ENCODE results near the gene DEFB114. TPM values are rescaled to one million over a fixed set of nuclear protein-coding genes. Genes with fewer than 3 reads are reported as not detected.
A peak's percentile ranks its signal among the peaks of the same experiment; 100 is the strongest.

The DEFB114 gene
- polyA plus RNA-seq, 2 of the 4 experiments (the other 2 are of a cell fraction), result not detected

DNA sequence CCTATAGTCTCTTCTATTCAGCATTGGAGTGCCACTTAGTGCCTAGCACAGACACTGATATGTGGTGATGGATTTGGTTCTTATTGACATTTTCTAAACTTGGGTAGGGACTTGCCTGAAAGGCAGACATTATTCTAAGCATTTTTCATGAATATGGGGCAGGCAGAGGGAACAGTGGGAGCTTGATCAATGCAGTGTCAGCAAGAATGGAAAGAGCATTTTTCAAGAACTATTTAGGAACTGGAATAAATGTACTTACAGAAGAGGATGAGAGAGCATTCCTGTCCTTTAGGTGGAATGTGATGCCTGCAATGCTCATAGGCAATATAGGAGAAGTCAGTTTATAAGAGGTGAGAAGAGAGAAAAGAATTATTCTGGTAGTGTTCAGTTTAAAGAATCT lies 26.2 kb downstream of the DEFB114 start:
- Histone ChIP-seq H3K4me3 (no peak overlapping the region), H3K4me2 (no peak overlapping the region), H3K27ac (no peak overlapping the region), H3K9me3 (no peaks in the 10 kb centered on the region), H3K4me1 (no peaks in the 10 kb centered on the region)
- ChIA-PET POLR2A (no interaction called here), CTCF (no interaction called here)
- no peak for DNase-seq (ENCODE audit: low read depth in 1 of 2, low spot score in 1 of 2)
- no peak for ATAC-seq
- no peak for FAIRE-seq
- no peak for TF ChIP-seq CBX8 (IDR thresholded peaks at IDR 0.05)
- no peak for TF ChIP-seq CBX2 (IDR thresholded peaks at IDR 0.05; ENCODE audit: borderline replicate concordance, low read depth)
- TF ChIP-seq ZFP36 (IDR thresholded peaks at IDR 0.05; ENCODE audit: borderline replicate concordance, partially characterized antibody), result no peak
- TF ChIP-seq, protein P1, sequence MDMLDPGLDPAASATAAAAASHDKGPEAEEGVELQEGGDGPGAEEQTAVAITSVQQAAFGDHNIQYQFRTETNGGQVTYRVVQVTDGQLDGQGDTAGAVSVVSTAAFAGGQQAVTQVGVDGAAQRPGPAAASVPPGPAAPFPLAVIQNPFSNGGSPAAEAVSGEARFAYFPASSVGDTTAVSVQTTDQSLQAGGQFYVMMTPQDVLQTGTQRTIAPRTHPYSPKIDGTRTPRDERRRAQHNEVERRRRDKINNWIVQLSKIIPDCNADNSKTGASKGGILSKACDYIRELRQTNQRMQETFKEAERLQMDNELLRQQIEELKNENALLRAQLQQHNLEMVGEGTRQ (IDR thresholded peaks at IDR 0.05), result no peak
- TF ChIP-seq MYC (IDR thresholded peaks at IDR 0.05; ENCODE audit: borderline replicate concordance, low read length), result no peak
- no peak for TF ChIP-seq FOSL2 (IDR thresholded peaks at IDR 0.05)
- TF ChIP-seq FOSL2 (CRISPR knock-in tag; IDR thresholded peaks at IDR 0.05), result no peak
- TF ChIP-seq, protein P2, sequence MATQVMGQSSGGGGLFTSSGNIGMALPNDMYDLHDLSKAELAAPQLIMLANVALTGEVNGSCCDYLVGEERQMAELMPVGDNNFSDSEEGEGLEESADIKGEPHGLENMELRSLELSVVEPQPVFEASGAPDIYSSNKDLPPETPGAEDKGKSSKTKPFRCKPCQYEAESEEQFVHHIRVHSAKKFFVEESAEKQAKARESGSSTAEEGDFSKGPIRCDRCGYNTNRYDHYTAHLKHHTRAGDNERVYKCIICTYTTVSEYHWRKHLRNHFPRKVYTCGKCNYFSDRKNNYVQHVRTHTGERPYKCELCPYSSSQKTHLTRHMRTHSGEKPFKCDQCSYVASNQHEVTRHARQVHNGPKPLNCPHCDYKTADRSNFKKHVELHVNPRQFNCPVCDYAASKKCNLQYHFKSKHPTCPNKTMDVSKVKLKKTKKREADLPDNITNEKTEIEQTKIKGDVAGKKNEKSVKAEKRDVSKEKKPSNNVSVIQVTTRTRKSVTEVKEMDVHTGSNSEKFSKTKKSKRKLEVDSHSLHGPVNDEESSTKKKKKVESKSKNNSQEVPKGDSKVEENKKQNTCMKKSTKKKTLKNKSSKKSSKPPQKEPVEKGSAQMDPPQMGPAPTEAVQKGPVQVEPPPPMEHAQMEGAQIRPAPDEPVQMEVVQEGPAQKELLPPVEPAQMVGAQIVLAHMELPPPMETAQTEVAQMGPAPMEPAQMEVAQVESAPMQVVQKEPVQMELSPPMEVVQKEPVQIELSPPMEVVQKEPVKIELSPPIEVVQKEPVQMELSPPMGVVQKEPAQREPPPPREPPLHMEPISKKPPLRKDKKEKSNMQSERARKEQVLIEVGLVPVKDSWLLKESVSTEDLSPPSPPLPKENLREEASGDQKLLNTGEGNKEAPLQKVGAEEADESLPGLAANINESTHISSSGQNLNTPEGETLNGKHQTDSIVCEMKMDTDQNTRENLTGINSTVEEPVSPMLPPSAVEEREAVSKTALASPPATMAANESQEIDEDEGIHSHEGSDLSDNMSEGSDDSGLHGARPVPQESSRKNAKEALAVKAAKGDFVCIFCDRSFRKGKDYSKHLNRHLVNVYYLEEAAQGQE (IDR thresholded peaks at IDR 0.05), result no peak
- TF ChIP-seq, protein P3, sequence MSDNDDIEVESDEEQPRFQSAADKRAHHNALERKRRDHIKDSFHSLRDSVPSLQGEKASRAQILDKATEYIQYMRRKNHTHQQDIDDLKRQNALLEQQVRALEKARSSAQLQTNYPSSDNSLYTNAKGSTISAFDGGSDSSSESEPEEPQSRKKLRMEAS (IDR thresholded peaks at IDR 0.05), result no peak
- TF ChIP-seq MAZ (IDR thresholded peaks at IDR 0.05; ENCODE audit: borderline replicate concordance, low read depth, low read length), result no peak
- TF ChIP-seq EHMT2 (IDR thresholded peaks at IDR 0.05; ENCODE audit: low read depth), result no peak

DNA sequence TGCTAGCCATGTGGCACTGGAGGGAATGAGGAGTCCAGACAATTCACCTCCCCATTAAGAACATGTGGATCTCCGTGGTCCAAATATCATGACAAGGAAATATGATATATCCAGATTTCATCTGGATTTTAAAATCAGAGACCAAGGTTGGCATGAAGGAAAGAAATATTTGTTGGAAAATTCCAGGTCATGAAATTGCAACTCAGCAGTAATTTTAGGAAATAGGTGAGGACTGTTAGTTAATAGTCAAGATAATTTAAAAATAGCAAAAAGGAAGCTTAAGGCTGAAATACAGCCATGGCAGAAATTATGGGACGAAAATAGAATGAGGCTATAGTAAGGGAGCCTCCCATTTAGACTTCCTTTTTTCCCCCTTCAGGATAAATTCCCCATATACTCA lies 26.9 kb downstream of the DEFB114 start:
- ATAC-seq (no peak), FAIRE-seq (no peak), DNase-seq (ENCODE audit: low read depth in 1 of 2, low spot score in 1 of 2) (no peak)
- H3K4me1 ChIP-seq, result no peaks in the 10 kb centered on the region
- no peak overlapping the region for H3K4me2 ChIP-seq
- WGBS (ENCODE audit: missing lambda C conversion rate), result 3% methylated on average over 2 of the region's 2 CpGs
- TF ChIP-seq, protein P4, sequence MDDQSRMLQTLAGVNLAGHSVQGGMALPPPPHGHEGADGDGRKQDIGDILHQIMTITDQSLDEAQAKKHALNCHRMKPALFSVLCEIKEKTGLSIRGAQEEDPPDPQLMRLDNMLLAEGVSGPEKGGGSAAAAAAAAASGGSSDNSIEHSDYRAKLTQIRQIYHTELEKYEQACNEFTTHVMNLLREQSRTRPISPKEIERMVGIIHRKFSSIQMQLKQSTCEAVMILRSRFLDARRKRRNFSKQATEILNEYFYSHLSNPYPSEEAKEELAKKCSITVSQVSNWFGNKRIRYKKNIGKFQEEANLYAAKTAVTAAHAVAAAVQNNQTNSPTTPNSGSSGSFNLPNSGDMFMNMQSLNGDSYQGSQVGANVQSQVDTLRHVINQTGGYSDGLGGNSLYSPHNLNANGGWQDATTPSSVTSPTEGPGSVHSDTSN (IDR thresholded peaks at IDR 0.05), result no peak
- no peak for TF ChIP-seq KDM5A (IDR thresholded peaks at IDR 0.05)
- TF ChIP-seq CEBPB (IDR thresholded peaks at IDR 0.05), result no peak
- TF ChIP-seq, protein P3 (IDR thresholded peaks at IDR 0.05), result no peak
- TF ChIP-seq MAFK (IDR thresholded peaks at IDR 0.05; ENCODE audit: partially characterized antibody), result peak; percentile 54
- no peak for TF ChIP-seq RNF2 (IDR thresholded peaks at IDR 0.05; ENCODE audit: borderline replicate concordance, low read depth)
- no peak overlapping the region for H3K4me3 ChIP-seq
- CTCF ChIA-PET, result interaction anchor here (0.6 kb wide), 1 partner anchor 12 kb away, joined by 3 read pairs; no protein-coding TSS in a partner anchor
- H3K27ac ChIP-seq, result no peak overlapping the region
- POLR2A ChIA-PET, result no interaction called here
- H3K9me3 ChIP-seq, result no peaks in the 10 kb centered on the region

DNA sequence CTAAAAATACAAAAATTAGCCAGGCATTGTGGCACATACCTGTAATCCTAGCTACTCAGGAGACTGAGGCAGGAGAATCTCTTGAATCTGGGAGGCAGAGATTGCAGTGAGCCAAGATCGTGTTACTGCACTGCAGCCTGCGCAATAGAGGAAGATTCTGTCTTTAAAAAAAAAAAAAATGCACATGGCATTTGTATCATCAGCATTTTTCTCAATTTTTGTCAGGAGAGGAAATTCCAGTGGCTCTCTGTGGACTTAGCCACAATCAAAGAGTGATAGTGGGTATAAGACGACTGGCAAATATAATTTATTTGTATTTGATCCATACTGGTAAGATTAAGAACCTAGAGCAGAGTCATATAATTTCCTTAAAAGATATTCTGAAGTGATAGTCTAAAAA lies 28.6 kb downstream of the DEFB114 start:
- 4% methylated on average over 3 of the region's 3 CpGs for WGBS (ENCODE audit: missing lambda C conversion rate)
- no peaks in the 10 kb centered on the region for H3K4me1 ChIP-seq
- no peak overlapping the region for H3K4me2 ChIP-seq
- no peak overlapping the region for H3K27ac ChIP-seq
- H3K4me3 ChIP-seq, result no peak overlapping the region
- ATAC-seq (no peak), DNase-seq (ENCODE audit: low read depth in 1 of 2, low spot score in 1 of 2) (no peak), FAIRE-seq (no peak)
- TF ChIP-seq RCOR1 (IDR thresholded peaks at IDR 0.05; ENCODE audit: low read depth, low read length) (no peak), RNF2 (IDR thresholded peaks at IDR 0.05; ENCODE audit: borderline replicate concordance, low read depth) (no peak), SMC3 (IDR thresholded peaks at IDR 0.05) (no peak), POLR2AphosphoS2 (conservative IDR thresholded peaks at IDR 0.05; ENCODE audit: low read length) (no peak), EP300 (IDR thresholded peaks at IDR 0.05) (no peak), TP53 (CRISPR knock-in tag; IDR thresholded peaks at IDR 0.05) (no peak), CEBPB (IDR thresholded peaks at IDR 0.05) (no peak)
- TF ChIP-seq, protein P5, sequence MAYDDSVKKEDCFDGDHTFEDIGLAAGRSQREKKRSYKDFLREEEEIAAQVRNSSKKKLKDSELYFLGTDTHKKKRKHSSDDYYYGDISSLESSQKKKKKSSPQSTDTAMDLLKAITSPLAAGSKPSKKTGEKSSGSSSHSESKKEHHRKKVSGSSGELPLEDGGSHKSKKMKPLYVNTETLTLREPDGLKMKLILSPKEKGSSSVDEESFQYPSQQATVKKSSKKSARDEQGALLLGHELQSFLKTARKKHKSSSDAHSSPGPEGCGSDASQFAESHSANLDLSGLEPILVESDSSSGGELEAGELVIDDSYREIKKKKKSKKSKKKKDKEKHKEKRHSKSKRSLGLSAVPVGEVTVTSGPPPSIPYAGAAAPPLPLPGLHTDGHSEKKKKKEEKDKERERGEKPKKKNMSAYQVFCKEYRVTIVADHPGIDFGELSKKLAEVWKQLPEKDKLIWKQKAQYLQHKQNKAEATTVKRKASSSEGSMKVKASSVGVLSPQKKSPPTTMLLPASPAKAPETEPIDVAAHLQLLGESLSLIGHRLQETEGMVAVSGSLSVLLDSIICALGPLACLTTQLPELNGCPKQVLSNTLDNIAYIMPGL (CRISPR knock-in tag; IDR thresholded peaks at IDR 0.05; ENCODE audit: borderline replicate concordance), result no peak
- TF ChIP-seq, protein P3 (IDR thresholded peaks at IDR 0.05), result no peak
- TF ChIP-seq, protein P6, sequence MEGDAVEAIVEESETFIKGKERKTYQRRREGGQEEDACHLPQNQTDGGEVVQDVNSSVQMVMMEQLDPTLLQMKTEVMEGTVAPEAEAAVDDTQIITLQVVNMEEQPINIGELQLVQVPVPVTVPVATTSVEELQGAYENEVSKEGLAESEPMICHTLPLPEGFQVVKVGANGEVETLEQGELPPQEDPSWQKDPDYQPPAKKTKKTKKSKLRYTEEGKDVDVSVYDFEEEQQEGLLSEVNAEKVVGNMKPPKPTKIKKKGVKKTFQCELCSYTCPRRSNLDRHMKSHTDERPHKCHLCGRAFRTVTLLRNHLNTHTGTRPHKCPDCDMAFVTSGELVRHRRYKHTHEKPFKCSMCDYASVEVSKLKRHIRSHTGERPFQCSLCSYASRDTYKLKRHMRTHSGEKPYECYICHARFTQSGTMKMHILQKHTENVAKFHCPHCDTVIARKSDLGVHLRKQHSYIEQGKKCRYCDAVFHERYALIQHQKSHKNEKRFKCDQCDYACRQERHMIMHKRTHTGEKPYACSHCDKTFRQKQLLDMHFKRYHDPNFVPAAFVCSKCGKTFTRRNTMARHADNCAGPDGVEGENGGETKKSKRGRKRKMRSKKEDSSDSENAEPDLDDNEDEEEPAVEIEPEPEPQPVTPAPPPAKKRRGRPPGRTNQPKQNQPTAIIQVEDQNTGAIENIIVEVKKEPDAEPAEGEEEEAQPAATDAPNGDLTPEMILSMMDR (IDR thresholded peaks at IDR 0.05), result no peak
- ChIA-PET POLR2A (no interaction called here), CTCF (no interaction called here)
- no peaks in the 10 kb centered on the region for H3K9me3 ChIP-seq
